CD8-positive, alpha-beta memory T cell (primary cell): ENCODE data around the gene COPE. TPM values are rescaled to one million over a fixed set of nuclear protein-coding genes. Genes with fewer than 3 reads are reported as not detected.
"Not testable (repeated sequence)": the region's sequence is repeated elsewhere in the genome, so short reads cannot be mapped to it uniquely, and the experiment has no call there.

Experiments
- CTCF ChIA-PET: fragments of 350-600 bp; sonication (Branson Sonifier 250); formaldehyde crosslinking; loops from one replicate; lab custom pipeline; 2021; ENCODE audit warnings: antibody characterized with exemption; lab: Charles Lee
- POLR2A ChIA-PET: fragments of 350-600 bp; sonication (Branson Sonifier 250); formaldehyde crosslinking; loops from one replicate; lab custom pipeline; 2021; ENCODE audit warnings: antibody characterized with exemption; lab: Charles Lee
- DNase-seq, 5 donors: peaks; one replicate each; pipeline versions ENCODE4 v3.0.0 to v3.0.0-alpha.2; 2020 to 2022; ENCODE audit warnings: mixed read lengths in 1 of 5
- H3K27ac ChIP-seq: one replicate; pipeline ENCODE4 v1.7.0; 2013; ENCODE audit warnings: low read depth, mild to moderate bottlenecking, low read length, moderate library complexity
- H3K27me3 ChIP-seq: 2 replicates; pipeline ENCODE4 v1.7.0; 2013; ENCODE audit warnings: low read length, mild to moderate bottlenecking; ENCODE audit not compliant: insufficient read depth, poor library complexity, severe bottlenecking
- H3K36me3 ChIP-seq: 2 replicates; pipeline ENCODE4 v1.7.0; 2013; ENCODE audit warnings: mild to moderate bottlenecking, low read length, moderate library complexity; ENCODE audit not compliant: insufficient read depth
- H3K4me1 ChIP-seq: 2 replicates; pipeline ENCODE4 v1.7.0; 2013; ENCODE audit warnings: mild to moderate bottlenecking, low read length, moderate library complexity; ENCODE audit not compliant: insufficient read depth
- H3K4me3 ChIP-seq: 2 replicates; pipeline ENCODE4 v1.7.0; 2013; ENCODE audit warnings: mild to moderate bottlenecking, low read length
- H3K9me3 ChIP-seq: 2 replicates; pipeline ENCODE4 v1.7.0; 2013; ENCODE audit warnings: mild to moderate bottlenecking, low read length
- H3K27ac Mint-ChIP-seq, 8 donors: one replicate each; pipeline ENCODE4 v1.8.0; 2020 to 2021; ENCODE audit warnings: mixed read lengths in 8 of 8, mild to moderate bottlenecking in 6 of 8, inconsistent platforms in 3 of 8, moderate library complexity in 3 of 8
- H3K27me3 Mint-ChIP-seq, 2 donors: one replicate each; pipeline ENCODE4 v1.8.0; 2020 to 2021; ENCODE audit warnings: mixed read lengths in 2 of 2, mild to moderate bottlenecking in 1 of 2, moderate library complexity in 1 of 2
- H3K36me3 Mint-ChIP-seq, 3 donors: one replicate each; pipeline ENCODE4 v1.8.0; 2020 to 2021; ENCODE audit warnings: mixed read lengths in 3 of 3, inconsistent platforms in 1 of 3, mild to moderate bottlenecking in 1 of 3
- H3K4me1 Mint-ChIP-seq, 3 donors: one replicate each; pipeline ENCODE4 v1.8.0; 2020 to 2021; ENCODE audit warnings: mixed read lengths in 3 of 3, inconsistent platforms in 1 of 3, mild to moderate bottlenecking in 1 of 3
- H3K4me3 Mint-ChIP-seq, 7 donors: one replicate each; pipeline ENCODE4 v1.8.0; 2020 to 2021; ENCODE audit warnings: mixed read lengths in 7 of 7, mild to moderate bottlenecking in 6 of 7, moderate library complexity in 4 of 7, inconsistent platforms in 2 of 7
- H3K9me3 Mint-ChIP-seq, 5 donors: one replicate each; pipeline ENCODE4 v1.8.0; 2020 to 2022; ENCODE audit warnings: mixed read lengths in 5 of 5, mild to moderate bottlenecking in 3 of 5, moderate library complexity in 2 of 5, inconsistent platforms in 1 of 5
- polyA plus RNA-seq: library from polyadenylated mRNA; unstranded; fragments of 300-500 nt; fragmentation: Illumina TruSeq; gene quantifications from one replicate; pipeline ENCODE4 v1.2.3, GENCODE V29; 2021
- total RNA-seq, 2 experiments: library from RNA; stranded (reverse); gene quantifications; one replicate each; pipeline ENCODE4 v1.2.3, GENCODE V29; 2021

The COPE gene
- total and polyA plus RNA-seq, 3 experiments from 2014 or later = 177 to 300 (median 184) TPM

DNA sequence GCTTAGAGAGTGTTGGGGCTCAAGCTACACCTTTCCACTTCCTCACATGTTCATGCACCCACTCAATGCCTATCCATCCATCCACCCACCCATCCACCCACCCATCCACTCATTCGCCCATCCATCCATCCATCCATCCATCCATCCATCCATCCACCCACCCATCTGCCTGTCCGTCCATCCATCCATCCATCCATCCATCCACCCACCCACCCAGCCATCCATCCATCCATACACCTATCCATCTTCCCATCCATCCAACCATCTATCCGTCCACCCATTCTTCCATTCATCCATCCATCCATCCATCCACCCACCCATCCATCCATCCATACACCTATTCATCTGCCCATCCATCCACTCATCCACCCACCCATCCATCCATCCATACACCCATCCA is 34.9 kb upstream of the COPE start:
- POLR2A ChIA-PET = no interaction called here
- H3K36me3 ChIP-seq = no peaks in the 10 kb centered on the region

DNA sequence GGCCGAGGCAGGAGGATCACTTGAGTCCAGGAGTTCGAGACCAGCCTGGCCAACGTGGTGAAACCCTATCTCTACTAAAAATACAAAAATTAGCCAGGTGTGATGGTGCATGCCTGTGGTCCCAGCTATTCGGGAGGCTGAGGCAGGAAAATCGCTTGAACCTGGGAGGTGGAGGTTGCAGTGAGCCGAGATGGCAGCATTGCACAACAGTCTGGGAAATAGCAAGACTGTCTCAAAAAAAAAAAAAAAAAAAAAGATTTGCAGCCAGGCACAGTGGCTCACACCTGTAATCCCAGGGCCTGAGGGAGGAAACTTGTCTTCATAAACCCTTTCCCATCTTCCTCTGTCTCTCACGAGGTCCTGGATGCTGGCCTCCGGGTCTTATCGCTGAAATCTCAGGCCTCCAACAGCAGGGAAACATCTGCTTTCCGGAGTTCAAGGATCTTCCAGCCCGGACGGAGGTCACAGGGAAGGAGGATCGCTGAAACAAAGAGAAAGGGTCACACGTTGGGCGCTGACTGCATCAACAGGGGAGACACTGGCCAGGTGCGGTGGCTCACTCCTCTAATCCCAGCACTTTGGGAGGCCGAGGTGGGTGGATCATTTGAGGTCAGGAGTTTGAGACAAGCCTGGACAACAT is 33.3 kb upstream of the COPE start:
- H3K4me3 Mint-ChIP-seq, H3K4me3 ChIP-seq, CTCF ChIA-PET, H3K36me3 ChIP-seq, DNase-seq, H3K9me3 Mint-ChIP-seq, H3K9me3 ChIP-seq, H3K36me3 Mint-ChIP-seq, H3K27me3 Mint-ChIP-seq, H3K27ac ChIP-seq, H3K27me3 ChIP-seq, H3K4me1 ChIP-seq, POLR2A ChIA-PET, H3K27ac Mint-ChIP-seq: not testable (repeated sequence)
- peaks cover 0 to 10% (median 2%) of the 10 kb centered on the region in 3 donors for H3K4me1 Mint-ChIP-seq

More for the DNA sequence above, 34.9 kb upstream of the COPE start:
- Mint-ChIP-seq H3K36me3 (no peaks in the 10 kb centered on the region), H3K4me3 (no peak overlapping the region), H3K9me3 (no peaks in the 10 kb centered on the region), H3K4me1 (peaks cover 0 to 3% (median under 1%) of the 10 kb centered on the region in 3 donors), H3K27ac (no peak overlapping the region), H3K27me3 (peaks cover 1 to 3% of the 10 kb centered on the region in 2 donors)
- no peaks in the 10 kb centered on the region for H3K27me3 ChIP-seq
- no peak overlapping the region for H3K4me3 ChIP-seq
- H3K27ac ChIP-seq = no peak overlapping the region
- CTCF ChIA-PET = no interaction called here
- H3K9me3 ChIP-seq = no peaks in the 10 kb centered on the region
- H3K4me1 ChIP-seq = no peaks in the 10 kb centered on the region
- no peak for DNase-seq

- no peaks in the 10 kb centered on the region for H3K9me3 ChIP-seq
- no peak for DNase-seq
- ChIA-PET POLR2A (no interaction called here), CTCF (no interaction called here)
- no peaks in the 10 kb centered on the region for H3K27me3 ChIP-seq
- Mint-ChIP-seq H3K4me3 (no peak overlapping the region), H3K27me3 (peaks cover 5 to 8% of the 10 kb centered on the region in 2 donors), H3K4me1 (peaks cover 0 to 14% (median 2%) of the 10 kb centered on the region in 3 donors), H3K36me3 (no peaks in the 10 kb centered on the region), H3K9me3 (no peaks in the 10 kb centered on the region), H3K27ac (no peak overlapping the region)
- no peaks in the 10 kb centered on the region for H3K36me3 ChIP-seq
- H3K4me3 ChIP-seq = no peak overlapping the region
- H3K27ac ChIP-seq = no peak overlapping the region
- no peaks in the 10 kb centered on the region for H3K4me1 ChIP-seq
Observed at GRCh38 chr19:18951721-18952281, 32.6 kb upstream of the COPE start.

DNA sequence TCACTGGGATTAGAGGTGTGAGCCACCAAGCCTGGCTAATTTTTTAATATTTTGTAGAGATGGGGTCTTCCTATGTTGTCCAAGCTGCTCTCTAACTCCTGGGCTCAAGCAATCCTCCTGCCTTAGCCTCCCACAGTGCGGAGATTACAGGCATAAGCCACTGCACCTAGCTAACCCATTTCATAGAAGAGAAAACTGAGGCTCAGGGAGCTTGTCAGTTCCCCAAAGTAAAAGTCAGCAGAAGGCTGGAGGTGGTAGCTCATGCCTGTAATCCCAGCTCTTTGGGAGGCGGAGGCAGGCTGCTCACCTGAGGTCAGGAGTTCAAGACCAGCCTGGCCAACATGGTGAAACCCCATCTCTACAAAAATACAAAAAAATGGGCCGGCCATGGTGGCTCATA is 30.7 kb upstream of the COPE start:
- H3K27ac Mint-ChIP-seq = peak overlapping the region in 2 of 8 donors; percentile 26 to 47
- peaks cover 4 to 14% of the 10 kb centered on the region in 2 donors for H3K27me3 Mint-ChIP-seq
- peak overlapping the region in 1 of 7 donors; percentile 51 for H3K4me3 Mint-ChIP-seq
- DNase-seq = no peak
- Histone ChIP-seq H3K27me3 (no peaks in the 10 kb centered on the region), H3K4me3 (no peak overlapping the region), H3K4me1 (no peaks in the 10 kb centered on the region), H3K36me3 (no peaks in the 10 kb centered on the region), H3K27ac (no peak overlapping the region), H3K9me3 (no peaks in the 10 kb centered on the region)
- no peaks in the 10 kb centered on the region for H3K9me3 Mint-ChIP-seq
- peaks cover 0 to 18% (median 4%) of the 10 kb centered on the region in 3 donors for H3K4me1 Mint-ChIP-seq
- ChIA-PET POLR2A (no interaction called here), CTCF (no interaction called here)
- H3K36me3 Mint-ChIP-seq = no peaks in the 10 kb centered on the region

DNA sequence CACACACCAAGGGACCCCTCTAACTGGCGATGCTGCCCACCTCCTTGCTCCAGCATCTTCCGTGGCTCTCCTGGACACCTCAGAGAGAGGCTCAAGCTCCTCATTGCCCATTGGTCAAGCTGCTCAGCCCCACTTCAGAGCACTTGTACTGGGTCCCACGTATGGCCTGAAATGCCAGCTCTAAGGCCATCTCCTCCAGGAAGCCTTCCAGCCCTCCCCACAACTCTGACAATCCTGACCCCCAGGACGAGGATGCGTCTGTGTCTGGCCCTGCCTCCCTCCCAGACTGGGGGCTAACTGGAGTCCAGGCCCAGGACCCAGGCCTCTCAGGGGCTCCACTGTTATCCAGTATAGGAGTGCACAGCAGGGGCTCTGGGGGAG is 29.8 kb upstream of the COPE start:
- Histone ChIP-seq H3K9me3 (no peaks in the 10 kb centered on the region), H3K36me3 (no peaks in the 10 kb centered on the region), H3K27me3 (no peaks in the 10 kb centered on the region), H3K27ac (no peak overlapping the region), H3K4me3 (no peak overlapping the region), H3K4me1 (no peaks in the 10 kb centered on the region)
- no peaks in the 10 kb centered on the region for H3K9me3 Mint-ChIP-seq
- DNase-seq = no peak
- peaks cover 4 to 14% of the 10 kb centered on the region in 2 donors for H3K27me3 Mint-ChIP-seq
- CTCF ChIA-PET = no interaction called here
- H3K27ac Mint-ChIP-seq = peak overlapping the region in 1 of 8 donors; percentile 81
- H3K36me3 Mint-ChIP-seq = no peaks in the 10 kb centered on the region
- peaks cover 0 to 18% (median 4%) of the 10 kb centered on the region in 3 donors for H3K4me1 Mint-ChIP-seq
- H3K4me3 Mint-ChIP-seq = no peak overlapping the region
- POLR2A ChIA-PET = no interaction called here

- H3K4me3 ChIP-seq = no peak overlapping the region
- no peak for DNase-seq
- H3K27ac Mint-ChIP-seq = peak overlapping the region in 1 of 8 donors; percentile 65
- no peak overlapping the region for H3K27ac ChIP-seq
- H3K4me1 ChIP-seq = no peaks in the 10 kb centered on the region
- H3K36me3 Mint-ChIP-seq = no peaks in the 10 kb centered on the region
- H3K4me3 Mint-ChIP-seq = peak overlapping the region in 1 of 7 donors; percentile 44
- no peaks in the 10 kb centered on the region for H3K27me3 ChIP-seq
- POLR2A ChIA-PET = interaction anchor here (0.6 kb wide), 1 partner anchor 115 kb away, joined by 6 read pairs; no protein-coding TSS in a partner anchor
- no peaks in the 10 kb centered on the region for H3K9me3 ChIP-seq
- peaks cover 0 to 18% (median 4%) of the 10 kb centered on the region in 3 donors for H3K4me1 Mint-ChIP-seq
- no peaks in the 10 kb centered on the region for H3K36me3 ChIP-seq
- no peaks in the 10 kb centered on the region for H3K9me3 Mint-ChIP-seq
- peaks cover 7 to 14% of the 10 kb centered on the region in 2 donors for H3K27me3 Mint-ChIP-seq
- CTCF ChIA-PET = no interaction called here
Observed at GRCh38 chr19:18948075-18948975, 29.1 kb upstream of the COPE start.

- Mint-ChIP-seq H3K27ac (no peak overlapping the region), H3K36me3 (no peaks in the 10 kb centered on the region), H3K27me3 (peaks cover 12 to 21% of the 10 kb centered on the region in 2 donors), H3K4me3 (peak overlapping the region in 1 of 7 donors; percentile 51), H3K9me3 (no peaks in the 10 kb centered on the region), H3K4me1 (peaks cover 0 to 20% (median 4%) of the 10 kb centered on the region in 3 donors)
- no peaks in the 10 kb centered on the region for H3K27me3 ChIP-seq
- no peak overlapping the region for H3K4me3 ChIP-seq
- ChIA-PET CTCF (no interaction called here), POLR2A (no interaction called here)
- H3K4me1 ChIP-seq = no peaks in the 10 kb centered on the region
- H3K9me3 ChIP-seq = no peaks in the 10 kb centered on the region
- H3K27ac ChIP-seq = no peak overlapping the region
- no peaks in the 10 kb centered on the region for H3K36me3 ChIP-seq
- no peak for DNase-seq
Observed at GRCh38 chr19:18946918-18947317, 27.7 kb upstream of the COPE start.

DNA sequence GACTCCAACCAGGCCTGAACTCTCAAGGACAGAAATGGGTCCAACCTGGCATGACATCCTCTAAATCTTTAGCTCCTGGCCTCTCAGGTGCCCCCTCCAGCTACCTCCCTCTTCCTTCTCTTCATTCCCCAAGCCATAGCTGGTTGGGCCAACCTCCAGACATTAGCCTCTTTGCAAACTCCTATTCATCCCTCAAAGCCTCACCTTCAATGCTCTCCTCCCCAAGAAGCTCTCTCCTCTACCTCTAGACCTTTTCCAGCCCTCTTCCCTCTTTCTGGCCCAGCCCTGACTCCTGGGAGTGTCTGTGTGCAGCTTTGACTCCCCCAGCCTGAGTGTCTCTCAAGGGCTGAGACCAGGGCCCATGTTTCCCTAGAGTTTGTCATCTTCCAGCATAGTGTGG is 27.1 kb upstream of the COPE start:
- peaks cover 18 to 24% of the 10 kb centered on the region in 2 donors for H3K27me3 Mint-ChIP-seq
- Histone ChIP-seq H3K27ac (no peak overlapping the region), H3K4me3 (no peak overlapping the region), H3K27me3 (peaks cover 5% of the 10 kb centered on the region), H3K4me1 (no peaks in the 10 kb centered on the region), H3K9me3 (no peaks in the 10 kb centered on the region), H3K36me3 (no peaks in the 10 kb centered on the region)
- H3K9me3 Mint-ChIP-seq = no peaks in the 10 kb centered on the region
- H3K27ac Mint-ChIP-seq = peak overlapping the region in 1 of 8 donors; percentile 55
- ChIA-PET POLR2A (no interaction called here), CTCF (no interaction called here)
- peaks cover 0 to 26% (median 8%) of the 10 kb centered on the region in 3 donors for H3K4me1 Mint-ChIP-seq
- no peak for DNase-seq
- no peaks in the 10 kb centered on the region for H3K36me3 Mint-ChIP-seq
- no peak overlapping the region for H3K4me3 Mint-ChIP-seq
